GM21360 (cell line): ENCODE data around the gene HOMER3.

Experiments used
- ATAC-seq: cut with Tn5 transposase; IDR thresholded peaks from one replicate; pipeline ENCODE4 v1.9.1; 2021; ENCODE audit warnings: mild to moderate bottlenecking, moderate library complexity; ENCODE audit not compliant: unreplicated experiment

The HOMER3 gene

GRCh38 chr19:18883526-18884304, 57.3 kb downstream of the HOMER3 start:
- ATAC-seq = no peak

GRCh38 chr19:18881491-18881890, 59.5 kb downstream of the HOMER3 start:
- no peak for ATAC-seq

GRCh38 chr19:18879579-18880373, 61.2 kb downstream of the HOMER3 start:
- no peak for ATAC-seq
